HepG2 (cell line): ENCODE measurements around the gene RNU2-63P.
"Not testable (repeated sequence)": the region's sequence is repeated elsewhere in the genome, so short reads cannot be mapped to it uniquely, and the experiment has no call there.

Experiments used
- ETV6 ChIP-seq: sonication (generic); formaldehyde crosslinking; conservative IDR thresholded peaks from 2 replicates; pipeline ENCODE4 v1.4.0; 2020; ENCODE audit warnings: missing genetic modification reagents
- GTF2F1 ChIP-seq: fragments of 150-350 bp; IDR thresholded peaks from 2 replicates; pipeline ENCODE4 v1.6.1; 2014; ENCODE audit warnings: low read length
- MYC ChIP-seq: sonication (generic); formaldehyde crosslinking; IDR thresholded peaks from 2 replicates; pipeline ENCODE4 v1.9.0; 2021; ENCODE audit warnings: missing genetic modification reagents, borderline replicate concordance
- PITX1 ChIP-seq: sonication (generic); formaldehyde crosslinking; IDR thresholded peaks from 2 replicates; pipeline ENCODE4 v1.5.1; 2020; ENCODE audit warnings: mild to moderate bottlenecking, missing genetic modification reagents

- TF ChIP-seq ETV6 (CRISPR knock-in tag); PITX1 (CRISPR knock-in tag); MYC (CRISPR knock-in tag); GTF2F1: not testable (repeated sequence)
Measured at GRCh38 chr2:88045561-88045960, 29.2 kb upstream of the RNU2-63P start.
